Measurements from ENCODE around the gene OPN1LW.
"Not testable (repeated sequence)": the region's sequence is repeated elsewhere in the genome, so short reads cannot be mapped to it uniquely, and the experiment has no call there.

The OPN1LW gene

GRCh38 chrX:154144010-154144409 lies at the start of gene OPN1LW:
Gene OPN1LW (plus strand): TSS chrX:154144243. CDS start chrX:154144284, 41 bp downstream.
- intact Hi-C loops (cut with DNase I) = not testable (repeated sequence)
- DNase-seq = peak in 1 of 10 donors; percentile 31

GRCh38 chrX:154094833-154095232 lies 49.2 kb upstream of the OPN1LW start:
- intact Hi-C loops (cut with DNase I) = loop anchor here (10.0 kb wide), 1 partner anchor 80 kb away; the partner anchor contains the start of gene IRAK1
- no peak for DNase-seq

- DNase-seq = peak in 4 of 10 donors; percentile 10 to 20 (median 15)
- intact Hi-C loops (cut with DNase I) = loop anchor here (10.0 kb wide), 1 partner anchor 82 kb away; the partner anchor contains the start of gene IRAK1
These were observed 47.7 kb upstream of the OPN1LW start for GRCh38 chrX:154096140-154097002.

GRCh38 chrX:154097003-154097588 lies 46.9 kb upstream of the OPN1LW start:
- DNase-seq = peak; percentile 50 to 95 (median 73)
- intact Hi-C loops (cut with DNase I) = loop anchor here (10.0 kb wide), 1 partner anchor 82 kb away; the partner anchor contains the start of gene IRAK1

- DNase-seq = peak; percentile 84 to 98 (median 90)
- intact Hi-C loops (cut with DNase I) = loop anchor here (10.0 kb wide), 1 partner anchor 83 kb away; the partner anchor contains the start of gene IRAK1
These were observed 46.2 kb upstream of the OPN1LW start, which contains the start of gene MECP2 for GRCh38 chrX:154097589-154098541. Gene MECP2 (minus strand): TSS chrX:154097717.

GRCh38 chrX:154098551-154098950 lies 45.5 kb upstream of the OPN1LW start:
- intact Hi-C loops (cut with DNase I) = loop anchor here (10.0 kb wide), 1 partner anchor 84 kb away; the partner anchor contains the start of gene IRAK1

GRCh38 chrX:154113729-154114128 lies 30.3 kb upstream of the OPN1LW start:
- no peak for DNase-seq
- intact Hi-C loops (cut with DNase I) = no loop called here

More at GRCh38 chrX:154098551-154098950, 45.5 kb upstream of the OPN1LW start:
- DNase-seq = no peak

- intact Hi-C loops (cut with DNase I) = no loop called here
- no peak for DNase-seq
These were observed 29.4 kb upstream of the OPN1LW start for GRCh38 chrX:154114652-154115051.

- intact Hi-C loops (cut with DNase I) = no loop called here
These were observed 29.0 kb upstream of the OPN1LW start for GRCh38 chrX:154115071-154115470.

GRCh38 chrX:154115750-154116149 lies 28.3 kb upstream of the OPN1LW start:
- intact Hi-C loops (cut with DNase I) = no loop called here
- no peak for DNase-seq

More at GRCh38 chrX:154115071-154115470, 29.0 kb upstream of the OPN1LW start:
- no peak for DNase-seq

- DNase-seq = peak in 1 of 10 donors; percentile 60
- intact Hi-C loops (cut with DNase I) = no loop called here
These were observed 27.4 kb upstream of the OPN1LW start for GRCh38 chrX:154116426-154117211.

GRCh38 chrX:154117566-154117965 lies 26.5 kb upstream of the OPN1LW start:
- intact Hi-C loops (cut with DNase I) = no loop called here
- DNase-seq = no peak

GRCh38 chrX:154120567-154120966 lies 23.5 kb upstream of the OPN1LW start:
- intact Hi-C loops (cut with DNase I) = no loop called here
- DNase-seq = no peak

- intact Hi-C loops (cut with DNase I) = no loop called here
- no peak for DNase-seq
These were observed 22.8 kb upstream of the OPN1LW start for GRCh38 chrX:154121207-154121606.

- intact Hi-C loops (cut with DNase I) = no loop called here
- no peak for DNase-seq
These were observed 22.1 kb upstream of the OPN1LW start for GRCh38 chrX:154121961-154122360.

GRCh38 chrX:154123241-154124219 lies 20.5 kb upstream of the OPN1LW start:
- intact Hi-C loops (cut with DNase I) = no loop called here
- peak in 1 of 10 donors; percentile 82 for DNase-seq

- intact Hi-C loops (cut with DNase I) = no loop called here
- DNase-seq = peak in 2 of 10 donors; percentile 17 to 78
These were observed 18.5 kb upstream of the OPN1LW start for GRCh38 chrX:154125391-154126040.
